Measurements from ENCODE around the gene KIAA1755.

DNA sequence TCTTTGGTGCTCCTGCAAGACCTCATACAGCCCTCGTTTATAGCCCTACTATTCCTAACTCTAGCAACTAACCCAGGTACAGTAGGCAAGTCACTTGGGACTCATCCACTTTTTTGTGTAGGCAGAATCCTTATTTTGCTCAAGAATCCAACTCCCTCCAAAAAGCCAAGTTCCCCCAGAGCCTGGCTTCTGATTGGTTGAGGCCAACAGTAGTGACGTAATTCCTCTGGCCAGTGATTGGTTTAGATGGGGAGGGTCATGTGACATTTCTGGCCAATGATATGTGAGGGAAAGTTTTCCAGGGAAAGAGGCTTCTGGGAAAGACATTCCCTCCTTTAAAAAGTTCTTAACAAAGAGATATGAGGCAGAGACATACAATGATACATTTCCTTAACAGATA lies 32.1 kb downstream of the KIAA1755 start:
- no peak for TF ChIP-seq EZH2phosphoT487 (IDR thresholded peaks at IDR 0.05; ENCODE audit: low read depth)
- TF ChIP-seq, protein P1, sequence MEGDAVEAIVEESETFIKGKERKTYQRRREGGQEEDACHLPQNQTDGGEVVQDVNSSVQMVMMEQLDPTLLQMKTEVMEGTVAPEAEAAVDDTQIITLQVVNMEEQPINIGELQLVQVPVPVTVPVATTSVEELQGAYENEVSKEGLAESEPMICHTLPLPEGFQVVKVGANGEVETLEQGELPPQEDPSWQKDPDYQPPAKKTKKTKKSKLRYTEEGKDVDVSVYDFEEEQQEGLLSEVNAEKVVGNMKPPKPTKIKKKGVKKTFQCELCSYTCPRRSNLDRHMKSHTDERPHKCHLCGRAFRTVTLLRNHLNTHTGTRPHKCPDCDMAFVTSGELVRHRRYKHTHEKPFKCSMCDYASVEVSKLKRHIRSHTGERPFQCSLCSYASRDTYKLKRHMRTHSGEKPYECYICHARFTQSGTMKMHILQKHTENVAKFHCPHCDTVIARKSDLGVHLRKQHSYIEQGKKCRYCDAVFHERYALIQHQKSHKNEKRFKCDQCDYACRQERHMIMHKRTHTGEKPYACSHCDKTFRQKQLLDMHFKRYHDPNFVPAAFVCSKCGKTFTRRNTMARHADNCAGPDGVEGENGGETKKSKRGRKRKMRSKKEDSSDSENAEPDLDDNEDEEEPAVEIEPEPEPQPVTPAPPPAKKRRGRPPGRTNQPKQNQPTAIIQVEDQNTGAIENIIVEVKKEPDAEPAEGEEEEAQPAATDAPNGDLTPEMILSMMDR (IDR thresholded peaks at IDR 0.05; ENCODE audit: low read depth, low read length): no peak
